RPMI8226 (cell line): ENCODE data around the gene PRDM16.
A peak's percentile ranks its signal among the peaks of the same experiment; 100 is the strongest.

Source experiments
- DNase-seq: peaks from one replicate; pipeline ENCODE4 v3.0.0-alpha.2; 2015

The PRDM16 gene

GRCh38 chr1:3351449-3352298 lies 282.7 kb downstream of the PRDM16 start:
- no peak for DNase-seq

- no peak for DNase-seq
These were observed 283.4 kb downstream of the PRDM16 start for GRCh38 chr1:3352299-3352951.

GRCh38 chr1:3352952-3353331 lies 283.9 kb downstream of the PRDM16 start:
- DNase-seq, result no peak

GRCh38 chr1:3353876-3354275 lies 284.9 kb downstream of the PRDM16 start:
- no peak for DNase-seq

- no peak for DNase-seq
These were observed 286.1 kb downstream of the PRDM16 start for GRCh38 chr1:3355089-3355488.

- DNase-seq, result peak; percentile 52
These were observed 287.2 kb downstream of the PRDM16 start for GRCh38 chr1:3355894-3356826.

- DNase-seq, result no peak
These were observed 287.9 kb downstream of the PRDM16 start for GRCh38 chr1:3356827-3357460.

- no peak for DNase-seq
These were observed 288.7 kb downstream of the PRDM16 start for GRCh38 chr1:3357526-3358297.

GRCh38 chr1:3359351-3359750 lies 290.3 kb downstream of the PRDM16 start:
- no peak for DNase-seq

GRCh38 chr1:3359756-3360440 lies 290.9 kb downstream of the PRDM16 start:
- DNase-seq, result no peak

- no peak for DNase-seq
These were observed 291.7 kb downstream of the PRDM16 start for GRCh38 chr1:3360646-3361257.

- DNase-seq, result no peak
These were observed 294.0 kb downstream of the PRDM16 start for GRCh38 chr1:3363023-3363422.

- no peak for DNase-seq
These were observed 294.8 kb downstream of the PRDM16 start for GRCh38 chr1:3363756-3364155.

- no peak for DNase-seq
These were observed 295.5 kb downstream of the PRDM16 start for GRCh38 chr1:3364551-3364950.

GRCh38 chr1:3364983-3365382 lies 296.0 kb downstream of the PRDM16 start:
- DNase-seq, result no peak

GRCh38 chr1:3365523-3366125 lies 296.6 kb downstream of the PRDM16 start:
- DNase-seq, result no peak

GRCh38 chr1:3366126-3367051 lies 297.4 kb downstream of the PRDM16 start:
- no peak for DNase-seq

- DNase-seq, result no peak
These were observed 298.4 kb downstream of the PRDM16 start for GRCh38 chr1:3367376-3367775.

GRCh38 chr1:3368059-3368458 lies 299.1 kb downstream of the PRDM16 start:
- DNase-seq, result no peak
